ENCODE data around the gene FAM20C. TPM values are rescaled to one million over a fixed set of nuclear protein-coding genes. Genes with fewer than 3 reads are reported as not detected.

Gene FAM20C
- polyA plus RNA-seq, 1 experiment: 32.5 TPM

DNA sequence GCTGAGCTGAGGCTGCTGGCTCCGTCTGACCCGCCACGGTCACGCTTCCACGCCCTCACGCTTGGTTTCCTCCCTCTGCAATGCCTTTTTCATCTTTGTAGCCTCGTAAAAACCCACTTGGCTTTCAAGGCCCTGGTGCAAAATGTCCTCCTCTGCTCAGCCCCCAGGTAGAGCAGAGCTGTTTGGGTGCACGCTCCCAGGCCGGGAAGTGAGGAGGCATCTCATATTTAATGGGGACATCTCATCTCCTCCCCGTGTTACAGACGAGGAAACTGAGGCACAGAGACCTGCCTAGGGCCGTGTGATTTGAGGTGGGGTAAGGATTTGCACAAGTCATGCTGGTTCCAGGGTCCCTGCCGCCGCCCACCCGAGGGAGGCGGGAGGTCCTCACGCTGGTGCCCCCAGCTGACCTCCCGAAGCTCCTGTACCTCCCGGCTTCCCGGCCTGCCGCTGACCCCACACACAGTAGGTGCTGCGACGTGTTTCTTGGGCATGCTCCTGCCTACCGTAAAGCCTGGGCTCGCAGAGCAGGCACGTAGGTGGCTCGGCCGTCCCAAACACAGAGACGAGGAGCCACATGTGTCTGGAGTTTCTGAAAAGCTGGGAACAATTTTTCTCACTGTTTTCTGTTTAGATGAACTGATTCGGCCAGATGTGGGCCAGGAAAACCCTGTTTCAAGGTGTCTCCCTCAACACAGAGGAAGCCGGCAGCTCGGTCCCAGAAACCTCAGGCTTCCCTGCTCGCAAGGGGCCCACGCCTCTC, 109.1 kb downstream of the FAM20C start:
- DNase-seq (ENCODE audit: low read depth): no peak
- Histone ChIP-seq H3K4me3 (ENCODE audit: low read depth, low read length) (no peak overlapping the region), H3K36me3 (ENCODE audit: control insufficient read depth, insufficient read depth, low read length) (no peaks in the 10 kb centered on the region), H3K27me3 (ENCODE audit: control insufficient read depth, insufficient read depth, low read length) (peaks cover 4% of the 10 kb centered on the region; the same call in 1 of the 2 replicates)
- ChIA-PET CTCF (no interaction called here), POLR2A (no interaction called here)
- TF ChIP-seq, protein P1, sequence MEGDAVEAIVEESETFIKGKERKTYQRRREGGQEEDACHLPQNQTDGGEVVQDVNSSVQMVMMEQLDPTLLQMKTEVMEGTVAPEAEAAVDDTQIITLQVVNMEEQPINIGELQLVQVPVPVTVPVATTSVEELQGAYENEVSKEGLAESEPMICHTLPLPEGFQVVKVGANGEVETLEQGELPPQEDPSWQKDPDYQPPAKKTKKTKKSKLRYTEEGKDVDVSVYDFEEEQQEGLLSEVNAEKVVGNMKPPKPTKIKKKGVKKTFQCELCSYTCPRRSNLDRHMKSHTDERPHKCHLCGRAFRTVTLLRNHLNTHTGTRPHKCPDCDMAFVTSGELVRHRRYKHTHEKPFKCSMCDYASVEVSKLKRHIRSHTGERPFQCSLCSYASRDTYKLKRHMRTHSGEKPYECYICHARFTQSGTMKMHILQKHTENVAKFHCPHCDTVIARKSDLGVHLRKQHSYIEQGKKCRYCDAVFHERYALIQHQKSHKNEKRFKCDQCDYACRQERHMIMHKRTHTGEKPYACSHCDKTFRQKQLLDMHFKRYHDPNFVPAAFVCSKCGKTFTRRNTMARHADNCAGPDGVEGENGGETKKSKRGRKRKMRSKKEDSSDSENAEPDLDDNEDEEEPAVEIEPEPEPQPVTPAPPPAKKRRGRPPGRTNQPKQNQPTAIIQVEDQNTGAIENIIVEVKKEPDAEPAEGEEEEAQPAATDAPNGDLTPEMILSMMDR (IDR thresholded peaks at IDR 0.05; ENCODE audit: insufficient read depth, low read depth, low read length): no peak

DNA sequence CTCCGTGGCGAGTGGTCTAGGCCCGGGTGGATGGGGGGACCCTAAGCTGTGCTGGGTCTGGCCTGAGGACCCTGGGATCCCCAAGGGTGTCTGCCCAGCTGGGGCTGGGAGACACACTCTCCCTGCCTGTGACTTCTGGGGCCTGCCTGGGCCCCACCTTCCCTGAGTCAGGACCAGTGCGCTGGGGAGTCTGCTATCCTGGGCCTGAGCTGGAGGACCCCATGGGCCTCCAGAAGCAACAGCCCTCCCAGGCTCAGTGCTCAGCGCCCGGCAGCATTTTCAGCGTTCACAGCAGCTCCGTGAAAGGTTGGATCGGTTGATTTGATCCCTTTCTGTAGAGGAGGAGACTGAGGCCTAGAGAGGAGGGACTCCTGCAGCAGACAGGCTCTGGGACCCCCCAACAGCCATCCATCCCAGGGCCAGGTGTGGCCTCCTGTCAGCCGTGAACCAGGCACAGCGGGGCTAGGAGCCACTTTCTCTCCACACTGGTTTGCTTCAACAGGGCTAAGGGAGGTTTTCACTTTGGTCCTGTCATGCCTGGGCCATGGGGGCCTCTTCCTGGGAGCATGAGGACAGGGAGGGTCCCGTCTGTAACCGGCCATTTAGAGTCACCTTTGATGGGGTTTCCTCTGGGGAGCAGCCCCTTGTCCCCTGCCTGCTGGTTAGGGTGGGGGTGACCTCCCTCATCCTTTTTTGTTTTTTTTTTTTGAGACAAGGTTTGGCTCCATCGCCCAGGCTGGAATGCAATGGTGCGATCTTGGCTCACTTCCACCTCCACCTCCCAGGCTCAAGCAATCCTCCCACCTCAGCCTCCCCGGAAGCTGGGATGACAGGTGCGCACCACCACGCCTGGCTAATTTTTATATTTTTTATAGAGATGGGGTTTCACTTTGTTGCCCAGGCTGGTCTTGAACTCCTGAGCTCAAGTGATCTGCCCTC, 110.0 kb downstream of the FAM20C start:
- ChIA-PET CTCF (interaction anchor here (0.6 kb wide), 1 partner anchor 498 kb away, joined by 3 read pairs; no protein-coding TSS in a partner anchor), POLR2A (no interaction called here)
- H3K4me3 ChIP-seq (ENCODE audit: low read depth, low read length): no peak overlapping the region
- H3K36me3 ChIP-seq (ENCODE audit: control insufficient read depth, insufficient read depth, low read length): no peaks in the 10 kb centered on the region
- TF ChIP-seq, protein P1 (IDR thresholded peaks at IDR 0.05; ENCODE audit: insufficient read depth, low read depth, low read length): no peak
- no peak for DNase-seq (ENCODE audit: low read depth)
- H3K27me3 ChIP-seq (ENCODE audit: control insufficient read depth, insufficient read depth, low read length): peaks cover 4% of the 10 kb centered on the region; the same call in 1 of the 2 replicates

DNA sequence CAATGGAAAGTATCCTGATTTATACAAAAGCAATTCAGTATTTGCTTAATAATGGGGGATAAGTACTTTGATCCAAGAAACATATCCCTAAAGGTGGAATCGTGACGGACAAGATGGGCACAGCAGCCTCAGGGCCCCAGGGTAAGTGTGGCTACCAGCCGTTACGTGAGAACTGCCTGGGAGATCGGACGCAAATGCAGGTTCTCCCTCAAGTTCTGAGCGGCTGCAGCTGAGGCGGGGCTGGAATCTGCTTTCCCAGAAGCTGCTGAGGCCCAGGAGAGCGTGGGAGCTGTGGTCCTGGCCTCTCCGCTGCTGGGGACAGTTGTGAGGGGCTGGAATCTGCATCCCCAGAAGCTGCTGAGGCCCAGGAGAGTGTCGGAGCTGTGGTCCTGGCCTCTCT, 111.1 kb downstream of the FAM20C start:
- no peaks in the 10 kb centered on the region for H3K36me3 ChIP-seq (ENCODE audit: control insufficient read depth, insufficient read depth, low read length)
- ChIA-PET CTCF (no interaction called here), POLR2A (no interaction called here)
- no peak for DNase-seq (ENCODE audit: low read depth)
- peaks cover 4% of the 10 kb centered on the region; the same call in 1 of the 2 replicates for H3K27me3 ChIP-seq (ENCODE audit: control insufficient read depth, insufficient read depth, low read length)
- TF ChIP-seq, protein P1 (IDR thresholded peaks at IDR 0.05; ENCODE audit: insufficient read depth, low read depth, low read length): no peak
- H3K4me3 ChIP-seq (ENCODE audit: low read depth, low read length): no peak overlapping the region

DNA sequence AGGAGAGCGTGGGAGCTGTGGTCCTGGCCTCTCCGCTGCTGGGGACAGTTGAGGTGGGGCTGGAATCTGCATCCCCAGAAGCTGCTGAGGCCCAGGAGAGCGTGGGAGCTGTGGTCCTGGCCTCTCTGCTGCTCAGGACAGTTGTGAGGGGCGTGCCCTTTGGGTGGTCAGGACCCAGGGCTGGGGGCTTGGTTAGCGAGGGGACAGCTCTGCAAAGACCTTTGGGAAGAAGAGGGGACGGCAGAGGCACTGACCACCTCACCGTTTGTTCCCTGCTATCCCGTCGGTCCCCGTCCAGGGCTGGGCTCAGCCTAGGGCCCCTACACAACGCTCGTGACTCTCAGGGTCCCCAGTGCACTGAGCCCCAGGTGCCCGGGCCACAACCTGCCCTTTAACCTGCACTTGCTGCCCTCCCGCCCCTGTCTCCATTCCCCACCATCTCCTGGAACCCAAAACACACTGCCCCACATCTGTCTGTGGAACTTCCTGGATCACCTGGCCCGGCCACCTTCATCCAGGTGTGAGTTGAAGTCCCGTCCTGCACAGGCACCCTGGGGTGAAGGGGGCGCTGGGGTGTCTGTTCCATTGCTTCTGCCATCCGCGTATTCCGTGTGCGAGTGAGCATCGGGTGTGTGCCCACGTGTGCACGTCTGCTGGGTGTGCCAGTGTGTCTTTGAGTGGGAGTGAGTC, 111.7 kb downstream of the FAM20C start:
- DNase-seq (ENCODE audit: low read depth): no peak
- TF ChIP-seq, protein P1 (IDR thresholded peaks at IDR 0.05; ENCODE audit: insufficient read depth, low read depth, low read length): no peak
- no peaks in the 10 kb centered on the region for H3K36me3 ChIP-seq (ENCODE audit: control insufficient read depth, insufficient read depth, low read length)
- H3K27me3 ChIP-seq (ENCODE audit: control insufficient read depth, insufficient read depth, low read length): peaks cover 4% of the 10 kb centered on the region; the same call in 1 of the 2 replicates
- ChIA-PET CTCF (no interaction called here), POLR2A (no interaction called here)
- no peak overlapping the region for H3K4me3 ChIP-seq (ENCODE audit: low read depth, low read length)

All from BJ (cell line).